Stimulated activated CD4-positive, alpha-beta T cell treated with anti-CD3 and anti-CD28 coated beads, Interleukin-12 subunit alpha, Interleukin-12 subunit beta, amount 100 ng/mL, for 48 hours (primary cell): ENCODE results near the gene RAB40B.
A peak's percentile ranks its signal among the peaks of the same experiment; 100 is the strongest.
"Not testable (repeated sequence)": the region's sequence is repeated elsewhere in the genome, so short reads cannot be mapped to it uniquely, and the experiment has no call there.

Source experiments
- DNase-seq, 3 donors: peaks; one replicate each; pipeline ENCODE4 v3.0.0-alpha.2; 2020; ENCODE audit warnings: low read depth in 2 of 3, low spot score in 1 of 3

Gene RAB40B

GRCh38 chr17:82698065-82698973 is at the start of gene RAB40B:
TSS of gene RAB40B (minus strand) at chr17:82698698. CDS start at chr17:82698596, 102 bp downstream.
- peak; percentile 96 to 97 (median 97) for DNase-seq

GRCh38 chr17:82745524-82745923 is 47.0 kb upstream of the RAB40B start:
- DNase-seq, result no peak

DNA sequence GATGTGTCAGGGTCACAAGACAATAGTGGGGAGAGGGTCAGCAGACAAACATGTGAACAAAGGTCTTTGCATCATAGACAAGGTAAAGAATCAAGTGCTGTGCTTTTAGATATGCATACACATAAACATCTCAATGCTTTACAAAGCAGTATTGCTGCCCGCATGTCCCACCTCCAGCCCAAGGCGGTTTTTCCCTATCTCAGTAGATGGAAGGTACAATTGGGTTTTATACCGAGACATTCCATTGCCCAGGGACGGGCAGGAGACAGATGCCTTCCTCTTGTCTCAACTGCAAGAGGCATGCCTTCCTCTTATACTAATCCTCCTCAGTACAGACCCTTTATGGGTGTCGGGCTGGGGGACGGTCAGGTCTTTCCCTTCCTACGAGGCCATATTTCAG is 46.2 kb upstream of the RAB40B start:
- not testable (repeated sequence) for DNase-seq

DNA sequence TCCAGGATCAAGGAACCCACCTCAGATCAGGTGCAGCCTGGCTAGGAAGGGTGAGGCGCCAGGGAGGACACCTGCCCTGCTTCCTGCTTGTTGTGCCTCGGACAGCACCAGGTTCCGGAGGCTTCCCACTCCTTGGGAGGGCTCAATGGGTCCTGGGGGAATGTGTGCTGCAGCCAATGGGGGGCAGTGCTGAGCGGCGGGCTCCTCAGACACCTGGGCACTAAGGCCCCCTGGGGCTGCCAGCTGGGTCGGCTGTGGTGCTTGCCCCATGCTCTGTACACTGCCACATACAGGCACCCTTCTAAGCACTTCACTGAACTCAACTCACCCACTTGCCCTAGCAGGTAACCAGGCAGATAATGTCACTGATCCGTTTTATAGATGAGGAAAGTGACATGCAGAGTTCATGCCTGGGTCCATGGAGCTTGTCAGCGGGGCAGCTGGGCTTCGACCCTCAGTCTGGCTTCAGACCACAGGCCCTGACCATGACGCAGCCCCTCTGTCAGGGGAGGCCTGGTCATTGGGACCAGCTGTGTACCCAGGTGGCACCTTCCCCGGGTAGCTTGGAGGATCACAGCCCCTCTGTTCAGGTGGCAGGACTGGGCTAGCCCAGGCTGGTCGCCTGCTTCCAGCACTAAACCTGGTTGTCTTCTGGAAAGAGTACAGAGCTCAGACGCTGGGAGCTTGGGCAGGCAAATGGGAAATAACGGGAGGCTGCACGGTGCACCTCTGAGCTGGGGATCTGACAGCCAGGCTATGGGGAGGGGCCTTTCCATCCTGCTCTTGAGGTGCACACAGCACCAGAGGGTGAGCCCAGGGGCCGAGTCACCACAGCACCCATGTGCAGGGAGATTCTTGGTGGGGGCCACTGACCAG is 45.1 kb upstream of the RAB40B start:
- no peak for DNase-seq

- no peak for DNase-seq
These were observed 42.6 kb upstream of the RAB40B start for GRCh38 chr17:82740906-82741759.

- DNase-seq, result no peak
These were observed 39.7 kb upstream of the RAB40B start for GRCh38 chr17:82737967-82738877.

GRCh38 chr17:82736511-82737185 is 38.1 kb upstream of the RAB40B start:
- DNase-seq, result no peak

DNA sequence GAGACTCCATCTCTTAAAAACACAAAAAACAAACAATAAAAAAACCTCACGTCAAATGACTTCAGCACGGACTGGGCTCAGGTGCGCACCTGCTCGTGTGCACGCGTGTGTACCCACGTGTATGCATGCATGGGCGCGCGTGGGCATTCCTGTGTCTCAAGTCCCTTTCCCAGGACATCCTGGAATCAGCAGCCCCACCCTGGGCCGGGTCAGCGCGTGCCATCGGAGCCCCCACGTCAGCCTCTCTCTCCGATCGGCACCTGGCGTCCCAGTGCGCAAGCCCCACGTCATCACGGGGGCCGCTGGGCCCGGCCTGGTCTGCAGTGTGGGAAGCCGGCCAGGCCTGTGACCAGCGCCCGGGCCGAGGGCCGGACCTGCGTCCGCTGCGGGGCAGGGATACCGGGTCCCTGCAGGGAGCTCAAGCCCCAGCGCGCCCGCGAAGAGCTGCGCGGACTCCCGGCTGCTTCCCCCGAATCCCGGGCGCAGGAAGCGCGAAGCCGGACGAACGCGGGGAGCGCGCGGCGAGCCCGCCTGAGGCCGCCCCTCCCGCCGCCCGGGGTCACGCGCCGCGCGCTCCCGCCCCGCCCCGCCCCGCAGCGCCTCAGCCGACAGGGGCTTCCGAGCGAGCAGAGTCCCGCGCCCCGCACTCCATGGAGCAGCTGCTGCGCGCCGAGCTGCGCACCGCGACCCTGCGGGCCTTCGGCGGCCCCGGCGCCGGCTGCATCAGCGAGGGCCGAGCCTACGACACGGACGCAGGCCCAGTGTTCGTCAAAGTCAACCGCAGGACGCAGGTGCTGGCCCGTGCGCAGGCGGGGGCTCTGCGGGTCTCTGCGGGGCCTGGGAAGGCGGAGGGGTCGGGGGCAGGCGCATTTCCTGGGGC is 36.7 kb upstream of the RAB40B start, which contains the start of gene FN3K:
Gene FN3K (plus strand): TSS at position 629 of the 880 bp plus-strand sequence. CDS start 22 bp downstream, at position 651.
- no peak for DNase-seq

GRCh38 chr17:82732118-82732743 is 33.7 kb upstream of the RAB40B start:
- no peak for DNase-seq

- no peak for DNase-seq
These were observed 31.2 kb upstream of the RAB40B start for GRCh38 chr17:82729479-82730260.

- no peak for DNase-seq
These were observed 27.9 kb upstream of the RAB40B start for GRCh38 chr17:82726427-82726826.

DNA sequence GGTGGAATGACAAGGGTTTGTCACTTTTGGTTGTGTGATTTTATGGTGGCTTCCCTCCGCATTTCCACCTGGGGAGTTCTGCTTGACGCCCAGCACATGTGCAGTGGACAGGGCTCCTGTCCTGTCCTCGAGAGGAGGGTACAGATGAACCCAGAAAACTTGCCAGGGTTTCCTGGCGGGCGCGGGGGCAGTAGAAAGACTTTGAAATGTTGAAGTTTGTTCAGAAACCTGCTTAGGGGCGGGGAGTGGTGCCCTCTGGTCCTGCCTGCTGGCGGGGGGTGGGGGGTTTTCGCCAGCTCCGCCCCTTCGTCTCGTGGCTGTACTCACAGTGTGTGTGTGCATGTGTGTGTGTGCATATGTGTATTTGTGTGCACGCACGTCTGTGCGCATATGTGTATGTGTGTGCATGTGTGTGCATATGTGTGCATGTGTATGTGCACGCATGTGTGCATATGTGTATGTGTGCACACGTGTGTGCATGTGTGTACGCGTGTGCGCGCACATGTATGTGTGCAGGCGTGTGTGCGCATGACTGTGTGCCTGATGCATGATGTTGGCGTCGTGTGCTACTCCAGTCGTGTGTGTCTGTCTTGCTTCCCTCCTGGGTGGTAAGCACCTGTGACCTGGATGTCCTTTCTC is 24.8 kb upstream of the RAB40B start:
- no peak for DNase-seq

DNA sequence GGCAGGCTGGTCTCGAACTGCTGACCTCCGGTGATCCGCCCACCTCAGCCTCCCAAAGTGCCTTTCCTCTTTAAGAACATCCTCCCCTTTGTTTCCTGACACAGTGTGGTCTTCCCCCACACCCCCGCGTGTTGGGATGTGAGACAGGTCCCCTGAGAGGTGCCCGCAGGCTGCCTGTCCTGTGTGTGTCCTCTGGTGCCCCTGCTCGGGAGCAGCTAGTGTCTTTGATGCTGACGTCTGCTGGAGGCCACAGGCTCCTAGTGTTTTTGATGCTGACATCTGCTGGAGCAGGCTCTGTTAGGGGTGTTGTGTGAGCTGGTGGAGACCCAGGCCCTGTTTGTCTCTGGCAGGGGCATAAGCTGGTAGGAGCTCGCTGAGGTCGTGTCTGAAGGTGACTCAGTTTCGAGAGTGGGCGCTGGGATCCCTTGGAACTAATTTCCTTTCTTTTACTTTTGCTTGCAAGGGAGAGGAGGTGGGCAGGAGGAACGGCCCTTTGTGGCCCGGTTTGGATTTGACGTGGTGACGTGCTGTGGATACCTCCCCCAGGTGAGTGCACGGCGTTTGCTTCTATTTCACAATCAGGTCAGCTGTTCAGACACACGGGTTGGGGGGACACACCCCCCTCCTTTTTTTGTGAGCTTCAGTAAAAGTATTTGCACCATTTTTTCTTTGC is 24.0 kb upstream of the RAB40B start:
- no peak for DNase-seq

- no peak for DNase-seq
These were observed 21.7 kb upstream of the RAB40B start for GRCh38 chr17:82720204-82720603.

GRCh38 chr17:82718986-82719685 is 20.6 kb upstream of the RAB40B start:
- no peak for DNase-seq
